GM12891 (cell line): ENCODE results near the gene VWF.

ENCODE experiments used
- POLR2A ChIP-seq: IDR thresholded peaks from 2 replicates; pipeline ENCODE4 v1.6.1; 2011; ENCODE audit warnings: low read depth, low read length, control low read depth
- POLR2AphosphoS5 ChIP-seq: IDR thresholded peaks from 2 replicates; pipeline ENCODE4 v1.6.1; 2011; ENCODE audit warnings: low read depth, low read length, control low read depth
- POU2F2 ChIP-seq: IDR thresholded peaks from 2 replicates; pipeline ENCODE4 v1.6.1; 2011; ENCODE audit warnings: low read depth, mild to moderate bottlenecking, control low read depth, low read length, moderate library complexity
- SPI1 ChIP-seq: IDR thresholded peaks from 2 replicates; pipeline ENCODE4 v1.6.1; 2011; ENCODE audit warnings: low read depth, low read length, control low read depth

- TF ChIP-seq POLR2A = no peak
- TF ChIP-seq POU2F2 = no peak
- no peak for TF ChIP-seq POLR2AphosphoS5
- TF ChIP-seq SPI1 = no peak
Observed at GRCh38 chr12:5910790-5911548, 213.5 kb downstream of the VWF start.
